ENCODE results near the gene POLDIP2. TPM values are rescaled to one million over a fixed set of nuclear protein-coding genes. Genes with fewer than 3 reads are reported as not detected.

The POLDIP2 gene
- total and polyA plus RNA-seq, 7 experiments from 2014 or later = 27.9 to 89.3 (median 31.1) TPM

- Mint-ChIP-seq H3K4me3 (peak overlapping the region; percentile 70 to 95 (median 78)), H3K27ac (peak overlapping the region in 4 of 9 donors; percentile 23 to 69 (median 50)), H3K4me1 (peaks cover 10 to 25% (median 18%) of the 10 kb centered on the region in 7 donors), H3K36me3 (peaks cover 0 to 4% (median under 1%) of the 10 kb centered on the region in 5 donors), H3K27me3 (no peaks in the 10 kb centered on the region), H3K9me3 (no peaks in the 10 kb centered on the region)
- ATAC-seq (no peak), DNase-seq (no peak)
- H3K36me3 ChIP-seq (ENCODE audit: control insufficient read depth in 2 of 3, insufficient read depth in 3 of 3, low read length in 3 of 3) = no peaks in the 10 kb centered on the region
- no peaks in the 10 kb centered on the region for H3K9me3 ChIP-seq (ENCODE audit: control insufficient read depth in 2 of 3, low read length in 3 of 3)
- intact Hi-C loops (cut with micrococcal nuclease) = loop anchor here (1.0 to 10.0 kb wide), 5 partner anchors 11 to 202 kb away; partner anchors contain the start of genes ALDOC (in 1 of the 2), PIGS (in 1 of the 2), SLC46A1 (in 1 of the 2) and TMEM97 (in 1 of the 2)
- CTCF ChIA-PET = no interaction called here
- H3K27me3 ChIP-seq (ENCODE audit: control insufficient read depth in 2 of 2, insufficient read depth in 2 of 2, low read length in 2 of 2) = no peaks in the 10 kb centered on the region
- POLR2A ChIA-PET = interaction anchor here (3.3 kb wide), 1 partner anchor 15 kb away, joined by 17 read pairs; the partner anchor contains the start of gene POLDIP2
- H3K27ac ChIP-seq (ENCODE audit: low read depth, low read length) = peak overlapping the region; percentile 88
- peak overlapping the region; percentile 78 for H3K4me3 ChIP-seq (ENCODE audit: low read length)
- peaks cover 9 to 11% of the 10 kb centered on the region in 2 donors for H3K4me1 ChIP-seq (ENCODE audit: control insufficient read depth in 2 of 2, insufficient read depth in 2 of 2, low read length in 2 of 2)
Measured at GRCh38 chr17:28372945-28373274, 15.6 kb upstream of the POLDIP2 start.

DNA sequence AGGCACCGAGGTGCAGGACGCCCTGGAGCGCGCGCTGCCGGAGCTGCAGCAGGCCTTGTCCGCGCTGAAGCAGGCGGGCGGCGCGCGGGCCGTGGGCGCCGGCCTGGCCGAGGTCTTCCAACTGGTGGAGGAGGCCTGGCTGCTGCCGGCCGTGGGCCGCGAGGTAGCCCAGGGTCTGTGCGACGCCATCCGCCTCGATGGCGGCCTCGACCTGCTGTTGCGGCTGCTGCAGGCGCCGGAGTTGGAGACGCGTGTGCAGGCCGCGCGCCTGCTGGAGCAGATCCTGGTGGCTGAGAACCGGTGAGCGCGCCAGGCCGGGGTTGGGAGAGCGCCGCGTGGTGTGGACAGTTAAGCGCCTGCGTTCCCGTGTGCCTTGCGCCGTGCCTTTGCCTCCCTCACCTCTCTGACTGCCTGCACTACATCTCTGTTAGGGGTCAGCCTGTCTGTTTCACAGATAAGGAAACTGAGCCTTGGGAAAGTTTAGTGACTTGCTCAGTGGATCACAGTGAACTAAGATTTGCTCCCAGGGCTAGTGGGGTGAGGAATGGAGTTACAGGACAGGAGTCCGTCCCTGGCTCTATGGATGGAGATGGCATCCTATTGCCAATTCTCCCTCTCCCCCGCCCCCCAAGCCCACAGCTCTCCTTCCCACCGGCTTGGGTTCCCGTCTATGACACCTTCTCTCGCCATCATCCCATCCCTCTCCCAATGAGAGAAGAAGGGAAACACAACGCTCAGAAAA lies 15.0 kb upstream of the POLDIP2 start:
- ChIA-PET POLR2A (interaction anchor here (0.8 to 3.3 kb wide), 5 partner anchors 12 to 357 kb away, joined by 3 to 17 read pairs (median 3); partner anchors contain the start of genes POLDIP2 and TNFAIP1), CTCF (no interaction called here)
- ATAC-seq (no peak), DNase-seq (peak in 2 of 9 donors; percentile 15 to 16)
- intact Hi-C loops (cut with micrococcal nuclease) = loop anchor here (1.0 to 10.0 kb wide), 5 partner anchors 12 to 202 kb away; partner anchors contain the start of genes ALDOC (in 1 of the 2), PIGS (in 1 of the 2), SLC46A1 (in 1 of the 2) and TMEM97 (in 1 of the 2)
- Mint-ChIP-seq H3K27ac (peak overlapping the region in 6 of 9 donors; percentile 23 to 91 (median 54)), H3K4me3 (peak overlapping the region; percentile 70 to 95 (median 85)), H3K9me3 (no peaks in the 10 kb centered on the region), H3K36me3 (peaks cover 0 to 4% (median 0%) of the 10 kb centered on the region in 5 donors), H3K27me3 (no peaks in the 10 kb centered on the region), H3K4me1 (peaks cover 10 to 25% (median 18%) of the 10 kb centered on the region in 7 donors)
- no peaks in the 10 kb centered on the region for H3K27me3 ChIP-seq (ENCODE audit: control insufficient read depth in 2 of 2, insufficient read depth in 2 of 2, low read length in 2 of 2)
- no peaks in the 10 kb centered on the region for H3K9me3 ChIP-seq (ENCODE audit: control insufficient read depth in 2 of 3, low read length in 3 of 3)
- peaks cover 9 to 11% of the 10 kb centered on the region in 2 donors for H3K4me1 ChIP-seq (ENCODE audit: control insufficient read depth in 2 of 2, insufficient read depth in 2 of 2, low read length in 2 of 2)
- peak overlapping the region; percentile 78 for H3K4me3 ChIP-seq (ENCODE audit: low read length)
- H3K36me3 ChIP-seq (ENCODE audit: control insufficient read depth in 2 of 3, insufficient read depth in 3 of 3, low read length in 3 of 3) = no peaks in the 10 kb centered on the region
- peak overlapping the region; percentile 88 for H3K27ac ChIP-seq (ENCODE audit: low read depth, low read length)

DNA sequence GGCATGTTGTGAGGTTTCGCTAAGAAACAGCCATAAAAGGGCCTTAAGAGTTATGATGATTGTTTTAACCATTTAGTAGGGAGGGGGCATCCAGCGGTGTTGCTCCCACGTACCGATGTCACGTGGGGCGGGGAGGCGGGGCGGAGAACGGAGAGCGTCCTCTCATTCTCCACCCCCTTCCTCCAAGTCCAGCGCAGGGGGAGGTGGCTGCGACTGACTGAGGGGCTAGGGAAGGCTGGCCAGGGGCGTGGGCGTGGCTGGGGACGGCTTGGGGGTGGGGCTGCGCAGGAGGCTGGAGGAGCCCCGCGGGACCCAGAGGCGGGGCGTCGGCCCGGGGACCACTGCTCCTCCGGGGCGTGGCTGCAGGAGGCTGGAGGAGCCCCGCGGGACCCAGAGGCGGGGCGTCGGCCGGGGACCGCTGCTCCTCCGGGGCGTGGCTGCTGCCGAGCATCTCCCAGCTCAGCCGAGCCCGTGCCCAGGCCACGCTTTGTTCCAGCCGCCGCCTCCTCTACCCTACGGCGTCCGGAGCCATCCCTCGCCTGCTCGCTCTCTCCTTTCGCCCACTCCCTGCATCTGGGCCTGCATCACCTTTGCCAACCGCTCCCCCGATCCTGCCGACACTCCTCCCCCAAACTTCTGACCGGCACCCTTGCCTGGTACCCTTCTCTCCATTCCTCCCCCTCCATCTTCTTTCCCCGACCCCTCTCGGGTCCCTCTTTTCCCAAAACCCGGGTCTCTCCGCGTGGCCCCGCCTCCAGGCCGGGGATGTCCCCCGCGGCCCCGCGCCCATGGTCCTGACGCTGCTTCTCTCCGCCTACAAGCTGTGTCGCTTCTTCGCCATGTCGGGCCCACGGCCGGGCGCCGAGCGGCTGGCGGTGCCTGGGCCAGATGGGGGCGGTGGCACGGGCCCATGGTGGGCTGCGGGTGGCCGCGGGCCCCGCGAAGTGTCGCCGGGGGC lies 14.2 kb upstream of the POLDIP2 start, which contains the start of gene SARM1:
Gene SARM1 (plus strand): TSS at position 450 of the 958 bp plus-strand sequence. CDS start 339 bp downstream, at position 789.
- DNase-seq (peak; percentile 52 to 90 (median 64)), ATAC-seq (peak; percentile 91)
- H3K36me3 ChIP-seq (ENCODE audit: control insufficient read depth in 2 of 3, insufficient read depth in 3 of 3, low read length in 3 of 3) = no peaks in the 10 kb centered on the region
- intact Hi-C loops (cut with micrococcal nuclease) = loop anchor here (1.0 to 10.0 kb wide), 9 partner anchors 13 to 330 kb away; partner anchors contain the start of genes IFT20 (in 2 of the 2), POLDIP2 (in 2 of the 2), TMEM97 (in 2 of the 2) and TNFAIP1 (in 2 of the 2)
- peak within 1 kb of the TSS; percentile 88 for H3K27ac ChIP-seq (ENCODE audit: low read depth, low read length)
- H3K4me1 ChIP-seq (ENCODE audit: control insufficient read depth in 2 of 2, insufficient read depth in 2 of 2, low read length in 2 of 2) = peaks cover 9 to 11% of the 10 kb centered on the region in 2 donors
- no peaks in the 10 kb centered on the region for H3K27me3 Mint-ChIP-seq
- ChIA-PET POLR2A (interaction anchor here (0.8 to 3.3 kb wide), 6 partner anchors 11 to 358 kb away, joined by 3 to 17 read pairs (median 3); partner anchors contain the start of genes POLDIP2 and TNFAIP1), CTCF (interaction anchor here (0.7 kb wide), 1 partner anchor 64 kb away, joined by 3 read pairs; no protein-coding TSS in a partner anchor)
- H3K4me3 ChIP-seq (ENCODE audit: low read length) = peak within 1 kb of the TSS; percentile 78
- no peaks in the 10 kb centered on the region for H3K9me3 ChIP-seq (ENCODE audit: control insufficient read depth in 2 of 3, low read length in 3 of 3)
- H3K4me1 Mint-ChIP-seq = peaks cover 10 to 25% (median 18%) of the 10 kb centered on the region in 7 donors
- H3K27me3 ChIP-seq (ENCODE audit: control insufficient read depth in 2 of 2, insufficient read depth in 2 of 2, low read length in 2 of 2) = no peaks in the 10 kb centered on the region
- H3K4me3 Mint-ChIP-seq = peak within 1 kb of the TSS; percentile 88 to 98 (median 94)
- peak within 1 kb of the TSS; percentile 66 to 97 (median 93) for H3K27ac Mint-ChIP-seq
- H3K36me3 Mint-ChIP-seq = peaks cover 0 to 4% (median 0%) of the 10 kb centered on the region in 5 donors
- no peaks in the 10 kb centered on the region for H3K9me3 Mint-ChIP-seq

DNA sequence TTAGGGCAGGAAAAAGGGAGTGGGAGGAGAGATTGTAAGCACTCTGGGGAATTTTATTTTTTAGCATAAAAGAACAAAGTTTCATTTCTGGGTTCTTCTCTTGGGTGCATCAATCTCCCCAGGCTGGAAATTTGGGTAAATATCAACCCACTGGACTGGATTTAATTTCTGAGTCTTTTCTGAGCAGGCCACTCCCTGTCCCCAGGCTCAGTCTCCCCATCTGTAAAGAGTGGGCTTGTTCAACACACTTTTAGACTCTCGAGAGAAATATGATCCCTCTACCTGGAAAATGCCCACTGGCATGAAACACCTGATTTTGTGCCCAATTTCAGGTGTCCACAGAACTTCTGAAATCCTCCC lies 13.4 kb upstream of the POLDIP2 start:
- DNase-seq = no peak
- peak overlapping the region in 8 of 9 donors; percentile 55 to 97 (median 90) for H3K27ac Mint-ChIP-seq
- peaks cover 10 to 25% (median 18%) of the 10 kb centered on the region in 7 donors for H3K4me1 Mint-ChIP-seq
- intact Hi-C loops (cut with micrococcal nuclease) = loop anchor here (1.0 to 10.0 kb wide), 8 partner anchors 13 to 329 kb away; partner anchors contain the start of genes IFT20 (in 2 of the 2), POLDIP2 (in 2 of the 2), TNFAIP1 (in 2 of the 2) and ALDOC (in 1 of the 2)
- ATAC-seq = no peak
- H3K27ac ChIP-seq (ENCODE audit: low read depth, low read length) = peak overlapping the region; percentile 88
- H3K9me3 ChIP-seq (ENCODE audit: control insufficient read depth in 2 of 3, low read length in 3 of 3) = no peaks in the 10 kb centered on the region
- no peaks in the 10 kb centered on the region for H3K27me3 Mint-ChIP-seq
- H3K9me3 Mint-ChIP-seq = no peaks in the 10 kb centered on the region
- H3K4me3 Mint-ChIP-seq = peak overlapping the region; percentile 88 to 98 (median 94)
- H3K27me3 ChIP-seq (ENCODE audit: control insufficient read depth in 2 of 2, insufficient read depth in 2 of 2, low read length in 2 of 2) = no peaks in the 10 kb centered on the region
- peaks cover 9 to 11% of the 10 kb centered on the region in 2 donors for H3K4me1 ChIP-seq (ENCODE audit: control insufficient read depth in 2 of 2, insufficient read depth in 2 of 2, low read length in 2 of 2)
- H3K36me3 ChIP-seq (ENCODE audit: control insufficient read depth in 2 of 3, insufficient read depth in 3 of 3, low read length in 3 of 3) = no peaks in the 10 kb centered on the region
- CTCF ChIA-PET = interaction anchor here (0.7 to 1.0 kb wide), 2 partner anchors 46 to 65 kb away, joined by 3 to 4 read pairs; no protein-coding TSS in a partner anchor
- peaks cover 0 to 4% (median 0%) of the 10 kb centered on the region in 5 donors for H3K36me3 Mint-ChIP-seq
- H3K4me3 ChIP-seq (ENCODE audit: low read length) = no peak overlapping the region
- POLR2A ChIA-PET = interaction anchor here (0.5 to 3.3 kb wide), 2 partner anchors 13 to 230 kb away, joined by 3 to 17 read pairs; partner anchors contain the start of gene POLDIP2

DNA sequence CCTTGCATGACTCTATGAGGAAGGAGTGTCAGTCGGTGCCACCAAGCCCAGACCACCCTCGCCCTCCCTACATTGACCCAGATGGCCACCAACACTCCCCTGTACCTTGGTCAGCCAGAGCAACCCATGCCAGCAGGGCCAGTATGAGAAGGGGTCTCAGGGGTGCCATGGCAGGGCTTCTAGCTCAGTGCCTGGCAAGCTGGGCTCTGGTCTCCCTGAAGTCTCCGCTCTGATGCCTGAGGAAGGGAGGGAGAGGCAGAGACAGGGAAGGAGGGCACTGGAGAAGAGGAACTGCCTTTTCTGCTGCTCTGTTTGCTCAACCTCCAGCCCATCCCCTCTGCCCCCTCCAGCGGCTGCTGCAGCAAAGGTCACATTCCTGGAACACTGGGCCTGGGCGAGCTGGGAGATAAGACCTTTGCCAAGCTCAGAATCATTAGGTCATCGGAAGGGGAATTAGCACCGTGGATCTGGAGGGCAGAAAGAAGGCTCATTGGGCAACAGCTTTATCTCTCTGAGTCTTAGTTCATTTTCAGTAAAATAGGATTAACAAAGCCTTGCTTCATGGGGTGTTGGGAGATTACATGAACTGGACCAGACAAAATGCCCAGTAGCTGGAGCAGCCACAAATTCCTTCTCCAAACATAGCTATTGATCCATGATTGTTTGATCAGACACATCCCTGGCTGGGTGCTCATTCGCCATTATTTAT lies 12.9 kb upstream of the POLDIP2 start, which contains the start of gene VTN:
Gene VTN (minus strand): TSS at position 273 of the 709 bp plus-strand sequence. CDS start 104 bp downstream, at position 169.
- ChIA-PET POLR2A (interaction anchor here (0.5 to 3.3 kb wide), 2 partner anchors 12 to 230 kb away, joined by 3 to 17 read pairs; partner anchors contain the start of gene POLDIP2), CTCF (interaction anchor here (0.7 to 1.0 kb wide), 2 partner anchors 46 to 66 kb away, joined by 3 to 4 read pairs; no protein-coding TSS in a partner anchor)
- H3K4me3 Mint-ChIP-seq = peak within 1 kb of the TSS; percentile 88 to 98 (median 94)
- H3K27ac Mint-ChIP-seq = peak within 1 kb of the TSS; percentile 66 to 97 (median 93)
- peaks cover 0 to 5% (median 0%) of the 10 kb centered on the region in 3 experiments for H3K36me3 ChIP-seq (ENCODE audit: control insufficient read depth in 2 of 3, insufficient read depth in 3 of 3, low read length in 3 of 3)
- no peak for ATAC-seq
- H3K9me3 Mint-ChIP-seq = no peaks in the 10 kb centered on the region
- peaks cover 9 to 11% of the 10 kb centered on the region in 2 donors for H3K4me1 ChIP-seq (ENCODE audit: control insufficient read depth in 2 of 2, insufficient read depth in 2 of 2, low read length in 2 of 2)
- peak within 1 kb of the TSS; percentile 78 for H3K4me3 ChIP-seq (ENCODE audit: low read length)
- H3K4me1 Mint-ChIP-seq = peaks cover 10 to 25% (median 18%) of the 10 kb centered on the region in 7 donors
- H3K9me3 ChIP-seq (ENCODE audit: control insufficient read depth in 2 of 3, low read length in 3 of 3) = no peaks in the 10 kb centered on the region
- peaks cover 0 to 4% (median 0%) of the 10 kb centered on the region in 5 donors for H3K36me3 Mint-ChIP-seq
- H3K27ac ChIP-seq (ENCODE audit: low read depth, low read length) = peak within 1 kb of the TSS; percentile 88
- intact Hi-C loops (cut with micrococcal nuclease) = loop anchor here (2.0 to 10.0 kb wide), 4 partner anchors 37 to 205 kb away; partner anchors contain the start of genes ALDOC (in 1 of the 2), PIGS (in 1 of the 2), SLC46A1 (in 1 of the 2) and UNC119 (in 1 of the 2)
- H3K27me3 Mint-ChIP-seq = no peaks in the 10 kb centered on the region
- no peak for DNase-seq
- no peaks in the 10 kb centered on the region for H3K27me3 ChIP-seq (ENCODE audit: control insufficient read depth in 2 of 2, insufficient read depth in 2 of 2, low read length in 2 of 2)
